GM23248 (cell line): Measurements from ENCODE around the gene CHST8. TPM values are rescaled to one million over a fixed set of nuclear protein-coding genes. Genes with fewer than 3 reads are reported as not detected.

Experiments
- DNase-seq: peaks from one replicate; pipeline ENCODE4 v3.0.0-alpha.2; 2015
- H2AFZ ChIP-seq: fragments of 200-600 bp; sonication (generic); 2 replicates; pipeline ENCODE4 v1.6.1; 2016; ENCODE audit warnings: antibody characterized with exemption
- H3F3A ChIP-seq: fragments of 200-600 bp; sonication (generic); 2 replicates; pipeline ENCODE4 v1.6.1; 2016; ENCODE audit warnings: mild to moderate bottlenecking, antibody characterized with exemption, mixed run types; ENCODE audit not compliant: insufficient read depth
- H3K27ac ChIP-seq: fragments of 200-600 bp; sonication (generic); 2 replicates; pipeline ENCODE4 v1.5.1; 2016; ENCODE audit warnings: mild to moderate bottlenecking
- H3K27me3 ChIP-seq: fragments of 200-600 bp; sonication (generic); replicated peaks from 2 replicates; pipeline ENCODE4 v1.6.1; 2016; ENCODE audit warnings: mild to moderate bottlenecking; ENCODE audit not compliant: insufficient read depth
- H3K36me3 ChIP-seq: fragments of 200-600 bp; sonication (generic); 2 replicates; pipeline ENCODE4 v1.6.1; 2016; ENCODE audit warnings: low read depth, mild to moderate bottlenecking
- H3K4me1 ChIP-seq: fragments of 200-600 bp; sonication (generic); 2 replicates; pipeline ENCODE4 v1.6.1; 2016; ENCODE audit warnings: mild to moderate bottlenecking; ENCODE audit not compliant: insufficient read depth
- H3K4me2 ChIP-seq: fragments of 200-600 bp; sonication (generic); one replicate; pipeline ENCODE4 v1.6.1; 2016; ENCODE audit warnings: mild to moderate bottlenecking; ENCODE audit not compliant: unreplicated experiment
- H3K4me3 ChIP-seq: fragments of 200-600 bp; sonication (generic); 2 replicates; pipeline ENCODE4 v1.5.1; 2016; ENCODE audit warnings: mild to moderate bottlenecking
- H3K79me2 ChIP-seq: fragments of 200-600 bp; sonication (generic); 2 replicates; pipeline ENCODE4 v1.6.1; 2016; ENCODE audit warnings: mild to moderate bottlenecking; ENCODE audit not compliant: insufficient read depth
- H3K9ac ChIP-seq: fragments of 200-600 bp; sonication (generic); 2 replicates; pipeline ENCODE4 v1.6.1; 2016; ENCODE audit warnings: mild to moderate bottlenecking
- H3K9me2 ChIP-seq: fragments of 200-600 bp; sonication (generic); 2 replicates; pipeline ENCODE4 v1.6.1; 2016; ENCODE audit warnings: mixed run types, mild to moderate bottlenecking, moderate library complexity; ENCODE audit not compliant: insufficient read depth
- H3K9me3 ChIP-seq: fragments of 200-600 bp; sonication (generic); one replicate; pipeline ENCODE4 v1.6.1; 2017; ENCODE audit warnings: low read depth
- H4K20me1 ChIP-seq: fragments of 200-600 bp; sonication (generic); 2 replicates; pipeline ENCODE4 v1.6.0; 2016; ENCODE audit not compliant: insufficient read depth
- EZH2 ChIP-seq: fragments of 200-600 bp; sonication (generic); IDR thresholded peaks from 2 replicates; pipeline ENCODE4 v1.6.1; 2018; ENCODE audit warnings: antibody characterized with exemption, mild to moderate bottlenecking; ENCODE audit not compliant: insufficient read depth, poor library complexity, severe bottlenecking
- EZH2phosphoT487 ChIP-seq: fragments of 200-600 bp; sonication (generic); IDR thresholded peaks from 2 replicates; pipeline ENCODE4 v1.6.1; 2018; ENCODE audit warnings: antibody characterized with exemption, moderate library complexity, mild to moderate bottlenecking, low read depth; ENCODE audit not compliant: insufficient read depth
- WGBS, 2 experiments: methylation state at CpG; one replicate each; pipeline ENCODE4 v1.1.6; 2015 to 2017; ENCODE audit warnings: low lambda C conversion rate in 2 of 2, low coverage in 1 of 2; ENCODE audit errors: missing lambda C conversion rate in 2 of 2; 5-methylcytosine and 5-hydroxymethylcytosine counted together
- in situ Hi-C: fragments of 300-500 bp; cut with MboI; formaldehyde crosslinking; loops from 2 replicates; pipeline ENCODE4 v1.15.0; 2020
- polyA plus RNA-seq: library from polyadenylated mRNA; unstranded; fragments of >200 nt; fragmentation: Nextera tagmentation; extraction: Ambion mirVana; gene quantifications from 2 replicates; pipeline ENCODE4 v1.2.1, GENCODE V29; 2016
- total RNA-seq: library from RNA; depleted of rRNA; stranded (reverse); fragments of >200 nt; shearing (Covaris generic); gene quantifications from 2 replicates; pipeline ENCODE4 v1.2.3, GENCODE V29; 2014

Gene CHST8
- total and polyA plus RNA-seq, 2 experiments from 2014 or later: 0.30 to 1.1 TPM

DNA sequence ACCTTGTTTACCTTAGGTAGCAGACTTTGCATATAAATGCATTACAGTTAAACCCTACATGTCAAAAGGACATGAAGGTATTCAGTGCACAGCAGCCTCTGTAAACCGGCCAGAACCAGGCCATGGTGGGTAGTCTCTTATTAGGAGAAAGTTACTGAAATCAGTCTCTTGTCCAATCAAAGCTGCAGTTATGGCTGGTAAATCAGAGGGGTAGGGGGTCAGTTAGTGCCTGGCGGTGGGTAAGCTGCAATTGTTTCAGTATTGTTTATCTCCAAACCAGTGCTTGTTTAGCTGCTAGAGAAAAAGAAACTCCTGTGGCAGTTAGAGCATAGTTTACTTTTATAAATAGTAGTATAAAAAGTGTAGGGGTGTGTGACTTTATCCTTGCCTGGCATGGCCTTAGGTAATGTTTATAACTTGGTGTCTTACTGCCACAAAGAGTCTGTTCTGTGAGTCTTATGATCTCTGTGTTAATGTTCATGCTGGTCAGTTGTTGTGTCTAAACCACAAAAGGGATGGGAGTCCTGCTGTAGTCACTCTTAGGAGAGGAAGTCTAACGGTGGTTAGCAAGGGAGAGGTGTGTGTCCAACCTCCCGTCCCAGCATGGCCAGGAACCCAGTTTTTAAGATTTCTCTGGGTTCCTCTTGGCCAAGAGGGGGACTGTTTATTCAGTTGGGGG, 28.0 kb downstream of the CHST8 start:
- Histone ChIP-seq H3K36me3 (no peaks in the 10 kb centered on the region), H3K27me3 (0 out of 2 replicates have a peak, but pooled peaks cover 5% of the 10 kb centered on the region), H3K4me2 (no peak overlapping the region), H3K9me2 (no peaks in the 10 kb centered on the region), H3K9ac (no peak overlapping the region), H3F3A (no peaks in the 10 kb centered on the region), H2AFZ (no peak overlapping the region), H3K9me3 (no peaks in the 10 kb centered on the region), H3K4me1 (no peaks in the 10 kb centered on the region), H4K20me1 (no peaks in the 10 kb centered on the region), H3K4me3 (no peak overlapping the region), H3K79me2 (no peaks in the 10 kb centered on the region), H3K27ac (no peak overlapping the region)
- no peak for DNase-seq
- in situ Hi-C loops: no loop called here
- TF ChIP-seq EZH2phosphoT487: no peak
- 19 to 33% methylated on average over 4 of the region's 4 CpGs for WGBS, 2 experiments

DNA sequence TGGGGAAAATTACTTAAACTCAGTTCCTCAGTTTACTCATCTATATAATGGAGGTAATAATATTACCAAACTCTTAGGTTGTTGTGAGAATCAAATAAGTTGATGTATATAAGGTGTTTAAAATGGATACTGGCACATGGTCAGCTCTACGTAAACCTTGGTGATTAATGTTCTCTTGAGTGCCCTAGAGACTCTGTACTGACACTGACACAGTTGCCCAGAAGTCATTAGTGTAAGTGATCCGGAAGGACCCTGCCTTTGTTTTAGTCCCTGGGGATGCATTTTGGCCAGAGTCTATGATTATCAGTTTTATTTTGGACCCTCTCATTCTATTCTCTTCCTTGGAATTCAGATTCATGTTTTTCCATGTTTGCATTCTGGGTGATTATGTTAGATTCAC, 31.9 kb downstream of the CHST8 start:
- Histone ChIP-seq H3K9ac (no peak overlapping the region), H3K79me2 (no peaks in the 10 kb centered on the region), H3K4me2 (no peak overlapping the region), H4K20me1 (no peaks in the 10 kb centered on the region), H3K9me2 (no peaks in the 10 kb centered on the region), H3K4me3 (no peak overlapping the region), H3K27me3 (0 out of 2 replicates have a peak, but pooled peaks cover 5% of the 10 kb centered on the region), H3K9me3 (no peaks in the 10 kb centered on the region), H3K27ac (no peak overlapping the region), H2AFZ (no peak overlapping the region), H3K4me1 (no peaks in the 10 kb centered on the region), H3F3A (no peaks in the 10 kb centered on the region), H3K36me3 (no peaks in the 10 kb centered on the region)
- TF ChIP-seq EZH2phosphoT487 (no peak), EZH2 (no peak)
- 21 to 36% methylated on average over 2 of the region's 2 CpGs for WGBS, 2 experiments
- no peak for DNase-seq
- in situ Hi-C loops: no loop called here

DNA sequence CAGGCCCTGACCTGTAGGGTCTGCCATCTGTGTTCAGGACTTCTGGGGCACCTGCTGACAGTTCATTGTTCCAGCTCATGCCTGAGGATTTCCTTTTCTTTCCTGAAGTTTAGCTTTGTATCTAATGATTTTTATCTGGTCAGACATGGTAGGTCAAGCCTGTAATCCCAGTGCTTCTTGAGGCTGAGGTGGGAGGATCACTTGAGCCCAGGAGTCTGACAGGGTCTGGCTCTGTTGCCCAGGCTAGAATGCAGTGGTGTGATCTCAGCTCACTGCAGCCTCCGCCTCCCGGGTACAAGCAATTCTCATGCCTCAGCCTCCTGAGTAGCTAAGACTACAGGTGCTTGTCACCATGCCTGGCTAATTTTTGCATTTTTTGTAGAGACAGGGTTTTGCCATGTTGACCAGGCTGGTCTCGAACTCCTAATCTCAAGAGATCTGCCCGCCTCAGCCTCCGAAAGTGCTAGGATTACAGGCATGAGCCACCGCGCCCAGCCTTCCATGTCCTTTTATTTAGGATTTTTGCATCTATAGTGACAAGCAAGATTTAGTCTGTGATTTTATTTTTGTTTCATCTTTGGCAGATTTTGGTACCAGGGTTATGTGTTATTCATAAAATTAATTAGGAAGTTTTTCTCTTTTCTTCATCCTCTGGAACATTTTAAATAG, 33.2 kb downstream of the CHST8 start:
- TF ChIP-seq EZH2 (no peak), EZH2phosphoT487 (no peak)
- Histone ChIP-seq H3F3A (no peaks in the 10 kb centered on the region), H3K4me1 (no peaks in the 10 kb centered on the region), H3K36me3 (no peaks in the 10 kb centered on the region), H3K27ac (no peak overlapping the region), H2AFZ (no peak overlapping the region), H3K9me3 (no peaks in the 10 kb centered on the region), H3K4me3 (no peak overlapping the region), H3K9ac (no peak overlapping the region), H3K4me2 (no peak overlapping the region), H3K79me2 (no peaks in the 10 kb centered on the region), H4K20me1 (no peaks in the 10 kb centered on the region), H3K27me3 (peaks cover 5% of the 10 kb centered on the region; the same call in 1 of the 2 replicates), H3K9me2 (no peaks in the 10 kb centered on the region)
- in situ Hi-C loops: no loop called here
- 37 to 47% methylated on average over 7 of the region's 7 CpGs for WGBS, 2 experiments
- DNase-seq: no peak

DNA sequence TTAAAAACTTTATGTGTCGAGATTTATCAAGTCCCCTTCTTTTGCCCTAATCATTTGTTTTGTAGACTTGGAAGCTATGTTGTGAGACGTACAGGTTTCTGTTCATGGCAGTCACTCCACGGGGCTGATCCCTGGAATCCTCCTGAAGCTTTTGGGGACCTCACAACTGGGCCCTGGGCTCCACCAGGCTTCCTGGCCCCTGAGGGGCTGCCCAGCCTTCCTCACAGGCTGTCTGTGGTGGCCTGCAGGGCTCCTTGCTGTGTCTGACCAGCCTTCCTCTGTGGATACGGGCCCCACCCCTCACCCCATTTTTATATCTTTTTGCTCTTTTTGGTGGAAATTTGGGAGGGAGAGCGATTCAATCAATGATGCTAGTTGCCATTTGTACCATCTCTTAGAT, 38.1 kb downstream of the CHST8 start:
- H3F3A ChIP-seq: no peaks in the 10 kb centered on the region
- H3K27me3 ChIP-seq: no peaks in the 10 kb centered on the region; the same call in 1 of the 2 replicates
- no peaks in the 10 kb centered on the region for H3K9me2 ChIP-seq
- H3K9ac ChIP-seq: no peak overlapping the region
- DNase-seq: no peak
- no peak overlapping the region for H3K27ac ChIP-seq
- in situ Hi-C loops: no loop called here
- no peak overlapping the region for H3K4me3 ChIP-seq
- H4K20me1 ChIP-seq: no peaks in the 10 kb centered on the region
- no peak overlapping the region for H3K4me2 ChIP-seq
- TF ChIP-seq EZH2phosphoT487 (no peak), EZH2 (no peak)
- H3K36me3 ChIP-seq: no peaks in the 10 kb centered on the region
- no peaks in the 10 kb centered on the region for H3K9me3 ChIP-seq
- WGBS, 2 experiments: 24 to 30% methylated on average over 5 of the region's 5 CpGs
- no peaks in the 10 kb centered on the region for H3K79me2 ChIP-seq
- no peak overlapping the region for H2AFZ ChIP-seq
- peaks cover 6% of the 10 kb centered on the region; the same call in 1 of the 2 replicates for H3K4me1 ChIP-seq
